Tibial nerve (tissue), 4 donors: ENCODE measurements around the gene SLIT1.

Experiments used
- CTCF ChIP-seq, 5 experiments: fragments of 200-600 bp in 3 of 5; fragments of 450-650 bp in 2 of 5; sonication (generic) in 3 of 5; IDR thresholded peaks; one replicate each; pipeline ENCODE4 v1.5.1; 2016 to 2019; ENCODE audit warnings: antibody characterized with exemption in 5 of 5, mild to moderate bottlenecking in 3 of 5, moderate library complexity in 2 of 5
- EP300 ChIP-seq, 2 donors: sonication (generic); formaldehyde crosslinking; IDR thresholded peaks; one replicate each; pipeline ENCODE4 v1.6.1; 2017; ENCODE audit warnings: antibody characterized with exemption in 2 of 2, mild to moderate bottlenecking in 1 of 2
- POLR2A ChIP-seq, 2 donors: fragments of 450-650 bp; IDR thresholded peaks; one replicate each; pipeline ENCODE4 v1.6.1; 2017; ENCODE audit warnings: antibody characterized with exemption in 2 of 2, mild to moderate bottlenecking in 2 of 2, moderate library complexity in 2 of 2

GRCh38 chr10:97069576-97070362, 116.0 kb downstream of the SLIT1 start:
- no peak for TF ChIP-seq CTCF (IDR thresholded peaks at IDR 0.05)
- TF ChIP-seq EP300 (IDR thresholded peaks at IDR 0.05): no peak
- no peak for TF ChIP-seq POLR2A (IDR thresholded peaks at IDR 0.05)
